BE2C (cell line): ENCODE data around the gene OR2Y1.
"Not testable (repeated sequence)": the region's sequence is repeated elsewhere in the genome, so short reads cannot be mapped to it uniquely, and the experiment has no call there.

Source experiments
- DNase-seq: peaks from one replicate; pipeline ENCODE4 v3.0.0-alpha.2; 2020
- H3K27me3 ChIP-seq: fragments of 250-450 bp; sonication (Bioruptor Pico); 2 replicates; pipeline ENCODE4 v1.5.1; 2020; ENCODE audit warnings: mild to moderate bottlenecking
- H3K36me3 ChIP-seq: fragments of 250-450 bp; sonication (Bioruptor Pico); 2 replicates; pipeline ENCODE4 v1.5.1; 2020; ENCODE audit warnings: mild to moderate bottlenecking
- H3K4me1 ChIP-seq: fragments of 250-450 bp; sonication (Bioruptor Pico); 2 replicates; pipeline ENCODE4 v1.5.1; 2020
- H3K4me3 ChIP-seq: 2 replicates; pipeline ENCODE4 v1.5.1; 2011; ENCODE audit warnings: low read depth, low read length
- H3K9me3 ChIP-seq: fragments of 250-450 bp; sonication (Bioruptor Pico); 2 replicates; pipeline ENCODE4 v1.5.1; 2020
- TF ChIP-seq, protein P1 (sequence below): IDR thresholded peaks from 2 replicates; pipeline ENCODE4 v1.5.1; 2012; ENCODE audit warnings: mild to moderate bottlenecking, low read depth, low read length

Gene OR2Y1

GRCh38 chr5:180785121-180785781, 45.4 kb upstream of the OR2Y1 start:
- DNase-seq = no peak
- peaks cover 9% of the 10 kb centered on the region for H3K36me3 ChIP-seq
- H3K4me3 ChIP-seq = no peak overlapping the region
- H3K9me3 ChIP-seq = no peaks in the 10 kb centered on the region
- H3K27me3 ChIP-seq = no peaks in the 10 kb centered on the region
- no peaks in the 10 kb centered on the region for H3K4me1 ChIP-seq
- TF ChIP-seq, protein P1, sequence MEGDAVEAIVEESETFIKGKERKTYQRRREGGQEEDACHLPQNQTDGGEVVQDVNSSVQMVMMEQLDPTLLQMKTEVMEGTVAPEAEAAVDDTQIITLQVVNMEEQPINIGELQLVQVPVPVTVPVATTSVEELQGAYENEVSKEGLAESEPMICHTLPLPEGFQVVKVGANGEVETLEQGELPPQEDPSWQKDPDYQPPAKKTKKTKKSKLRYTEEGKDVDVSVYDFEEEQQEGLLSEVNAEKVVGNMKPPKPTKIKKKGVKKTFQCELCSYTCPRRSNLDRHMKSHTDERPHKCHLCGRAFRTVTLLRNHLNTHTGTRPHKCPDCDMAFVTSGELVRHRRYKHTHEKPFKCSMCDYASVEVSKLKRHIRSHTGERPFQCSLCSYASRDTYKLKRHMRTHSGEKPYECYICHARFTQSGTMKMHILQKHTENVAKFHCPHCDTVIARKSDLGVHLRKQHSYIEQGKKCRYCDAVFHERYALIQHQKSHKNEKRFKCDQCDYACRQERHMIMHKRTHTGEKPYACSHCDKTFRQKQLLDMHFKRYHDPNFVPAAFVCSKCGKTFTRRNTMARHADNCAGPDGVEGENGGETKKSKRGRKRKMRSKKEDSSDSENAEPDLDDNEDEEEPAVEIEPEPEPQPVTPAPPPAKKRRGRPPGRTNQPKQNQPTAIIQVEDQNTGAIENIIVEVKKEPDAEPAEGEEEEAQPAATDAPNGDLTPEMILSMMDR = no peak

DNA sequence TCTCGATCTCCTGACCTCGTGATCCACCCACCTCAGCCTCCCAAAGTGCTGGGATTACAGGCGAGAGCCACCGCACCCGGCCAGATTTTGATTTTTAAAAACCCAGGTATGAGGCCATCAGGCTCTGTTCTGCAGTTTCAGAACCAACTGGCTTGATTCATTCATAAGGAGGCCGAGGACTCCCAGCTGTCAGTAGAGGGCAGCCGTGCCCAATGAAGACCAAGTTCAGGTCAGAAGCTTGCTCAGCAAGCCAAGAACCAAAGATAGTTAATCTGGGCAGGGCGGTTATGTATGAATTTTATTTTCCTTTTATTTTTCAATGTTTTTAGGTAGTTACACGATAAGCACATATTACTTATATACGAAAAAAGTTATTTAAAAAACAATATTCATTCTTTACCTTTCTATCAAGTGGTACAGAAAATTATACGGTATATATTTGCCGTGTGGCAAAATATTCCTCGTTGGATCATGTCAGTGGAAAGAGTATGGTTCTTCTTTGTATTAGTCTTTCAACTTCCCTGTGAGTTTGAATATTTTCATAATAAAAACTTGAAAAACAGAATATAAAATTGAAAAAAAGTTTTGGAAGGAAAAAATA, 44.7 kb upstream of the OR2Y1 start:
- Histone ChIP-seq H3K4me3 (no peak overlapping the region), H3K27me3 (no peaks in the 10 kb centered on the region), H3K4me1 (no peaks in the 10 kb centered on the region), H3K36me3 (peaks cover 4% of the 10 kb centered on the region), H3K9me3 (no peaks in the 10 kb centered on the region)
- TF ChIP-seq, protein P1 = peak; percentile 87
- peak; percentile 81 for DNase-seq

DNA sequence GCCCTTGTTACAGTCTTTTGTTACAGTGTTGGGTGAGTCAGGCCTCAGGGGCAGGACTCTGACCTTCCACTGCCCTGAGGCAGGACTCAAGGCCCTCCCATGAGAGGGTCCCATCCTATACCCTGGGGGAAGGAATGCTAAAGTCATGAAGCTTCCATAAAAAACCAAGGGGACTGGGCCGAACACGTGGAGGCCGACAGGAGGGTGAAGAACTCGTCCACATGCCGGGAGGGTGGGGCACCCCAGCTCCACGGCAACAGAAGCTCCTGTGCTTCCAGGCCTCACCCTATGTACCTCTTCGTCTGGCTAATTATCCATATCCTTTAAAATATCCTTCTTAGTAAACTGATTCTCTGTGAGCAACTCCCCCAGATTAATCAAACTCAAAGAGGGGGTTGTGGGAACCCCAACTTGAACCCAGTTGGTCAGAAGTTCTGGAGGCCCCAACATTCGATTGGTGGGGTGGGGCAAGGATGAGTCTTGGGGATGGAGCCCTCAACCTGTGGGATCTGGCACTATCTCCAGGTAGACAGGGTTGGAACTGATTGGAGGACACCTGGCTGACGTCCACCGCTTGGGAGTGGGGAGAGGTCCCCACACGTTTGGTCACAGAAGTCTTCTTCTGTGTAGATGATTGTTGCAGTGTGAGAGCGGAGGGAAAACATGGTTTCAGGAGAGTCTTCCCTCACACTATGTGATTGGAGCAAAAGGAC, 43.6 kb upstream of the OR2Y1 start:
- H3K4me3 ChIP-seq = no peak overlapping the region
- DNase-seq = no peak
- TF ChIP-seq, protein P1 = no peak

DNA sequence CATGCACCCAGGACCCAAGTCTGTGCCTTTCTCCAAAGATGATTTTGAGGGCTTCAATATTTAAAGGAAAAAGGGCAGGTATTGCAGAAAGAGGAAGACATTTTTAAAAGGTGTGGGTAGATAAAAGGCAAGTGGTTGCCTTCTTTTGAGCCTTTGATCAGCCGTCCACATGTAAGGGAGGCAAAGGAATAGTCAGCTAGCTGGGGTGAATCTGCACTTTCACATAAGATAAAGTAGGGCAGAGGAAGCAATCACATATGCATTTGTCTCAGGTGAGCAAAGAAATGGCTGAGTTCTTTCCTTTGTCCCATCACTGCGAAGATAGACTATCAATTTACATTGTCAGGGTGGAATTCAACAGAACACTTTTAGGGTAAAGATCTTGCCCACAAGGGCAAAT, 42.9 kb upstream of the OR2Y1 start:
- TF ChIP-seq, protein P1 = no peak
- H3K36me3 ChIP-seq = no peaks in the 10 kb centered on the region
- H3K9me3 ChIP-seq = no peaks in the 10 kb centered on the region
- no peaks in the 10 kb centered on the region for H3K27me3 ChIP-seq
- no peak for DNase-seq
- no peak overlapping the region for H3K4me3 ChIP-seq
- H3K4me1 ChIP-seq = no peaks in the 10 kb centered on the region

More for the DNA sequence above, 43.6 kb upstream of the OR2Y1 start:
- Histone ChIP-seq H3K4me1 (no peaks in the 10 kb centered on the region), H3K27me3 (no peaks in the 10 kb centered on the region), H3K9me3 (no peaks in the 10 kb centered on the region), H3K36me3 (no peaks in the 10 kb centered on the region)

DNA sequence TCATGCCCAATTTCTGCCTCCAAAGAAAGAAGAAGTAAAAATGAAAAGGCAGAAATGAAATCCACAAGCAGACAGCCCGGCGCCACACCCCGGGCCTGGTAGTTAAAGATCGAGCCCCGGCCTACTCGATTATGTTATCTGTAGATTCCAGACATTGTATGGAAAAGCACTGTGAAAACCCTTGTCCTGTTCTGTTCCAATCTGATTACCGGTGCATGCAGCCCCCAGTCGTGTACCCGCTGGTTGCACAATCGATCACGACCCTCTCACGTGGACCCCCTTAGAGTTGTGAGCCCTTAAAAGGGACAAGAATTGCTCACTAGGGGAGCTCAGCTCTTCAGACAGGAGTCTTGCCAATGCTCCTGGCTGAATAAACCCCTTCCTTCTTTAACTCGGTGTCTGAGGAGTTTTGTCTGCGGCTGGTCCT, 42.1 kb upstream of the OR2Y1 start:
- not testable (repeated sequence) for DNase-seq, H3K4me3 ChIP-seq, H3K36me3 ChIP-seq, H3K27me3 ChIP-seq, H3K9me3 ChIP-seq, H3K4me1 ChIP-seq

GRCh38 chr5:180779985-180780610, 40.2 kb upstream of the OR2Y1 start:
- no peaks in the 10 kb centered on the region for H3K36me3 ChIP-seq
- 0 out of 2 replicates have a peak, but pooled peaks cover 5% of the 10 kb centered on the region for H3K27me3 ChIP-seq
- no peaks in the 10 kb centered on the region for H3K4me1 ChIP-seq
- H3K9me3 ChIP-seq = no peaks in the 10 kb centered on the region
- TF ChIP-seq, protein P1 = no peak
- DNase-seq = no peak
- no peak overlapping the region for H3K4me3 ChIP-seq
